Camera-type eye (tissue), 1 donor: ENCODE results near the gene OR4E1. TPM values are rescaled to one million over a fixed set of nuclear protein-coding genes. Genes with fewer than 3 reads are reported as not detected.

ENCODE experiments used
- total RNA-seq: library from RNA; depleted of rRNA; stranded (reverse); fragments of >200 nt; gene quantifications from one replicate; pipeline ENCODE4 v1.2.3, GENCODE V29; 2014

Gene OR4E1, protein sequence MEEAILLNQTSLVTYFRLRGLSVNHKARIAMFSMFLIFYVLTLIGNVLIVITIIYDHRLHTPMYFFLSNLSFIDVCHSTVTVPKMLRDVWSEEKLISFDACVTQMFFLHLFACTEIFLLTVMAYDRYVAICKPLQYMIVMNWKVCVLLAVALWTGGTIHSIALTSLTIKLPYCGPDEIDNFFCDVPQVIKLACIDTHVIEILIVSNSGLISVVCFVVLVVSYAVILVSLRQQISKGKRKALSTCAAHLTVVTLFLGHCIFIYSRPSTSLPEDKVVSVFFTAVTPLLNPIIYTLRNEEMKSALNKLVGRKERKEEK
- not detected for total RNA-seq

DNA sequence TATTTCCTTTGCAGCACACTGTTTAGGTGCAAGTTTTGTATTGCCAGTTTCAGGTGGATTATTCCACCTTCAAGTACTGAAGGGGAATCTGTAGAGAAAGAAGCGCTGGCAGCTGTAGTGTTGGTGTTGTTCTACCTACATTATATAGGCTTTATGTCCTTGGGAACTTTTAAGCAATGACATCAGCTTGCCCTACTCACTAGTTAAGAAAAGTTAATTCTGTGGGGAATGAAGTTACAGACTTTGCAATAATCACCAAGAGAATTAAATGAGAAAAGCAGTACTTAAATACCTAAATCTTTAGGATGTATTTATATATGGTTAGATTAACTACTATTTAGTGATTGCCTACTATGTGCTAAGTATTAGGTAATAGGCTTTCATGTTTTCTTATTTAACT lies at the start of gene OR4E1:
TSS of gene OR4E1 (minus strand) at position 101 of the 400 bp plus-strand sequence. CDS start 2,883 bp downstream, outside the sequence.

GRCh38 chr14:21653331-21653885 lies 20.2 kb downstream of the OR4E1 start, which contains the start of gene OR4E2:
Gene OR4E2, plus strand, starts transcription at chr14:21653835. Its CDS starts 11,248 bp downstream, at chr14:21665083.

DNA sequence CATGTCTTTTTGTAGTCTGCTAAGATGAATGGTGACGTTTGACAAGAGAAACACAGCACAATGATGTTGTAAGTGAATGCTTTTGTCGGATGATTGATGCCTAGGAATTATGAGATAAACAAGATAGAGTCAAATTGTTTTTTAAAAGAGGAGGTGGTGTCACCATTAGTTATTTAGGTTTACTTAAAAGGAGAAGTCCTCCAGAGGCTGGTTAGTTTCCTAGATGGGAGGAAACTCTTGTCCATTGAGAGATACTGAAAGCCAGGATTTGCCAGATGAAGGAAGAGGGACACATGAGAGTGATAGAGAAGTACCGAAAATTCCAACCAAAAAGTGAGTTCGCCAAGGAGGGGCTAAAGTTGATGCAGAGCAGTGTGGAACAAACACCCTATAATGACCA lies 38.8 kb downstream of the OR4E1 start, which contains the start of gene OR10G2:
TSS of gene OR10G2 (minus strand) at position 101 of the 400 bp plus-strand sequence. CDS start at position 3, 98 bp downstream.

Other genes starting within 250 kb of the OR4E1 start
- gene CHD8, start 217.7 kb downstream of the OR4E1 start, total RNA-seq, result 83.3 TPM
- 45.2 TPM for gene RAB2B, start 196.9 kb downstream of the OR4E1 start, total RNA-seq
- gene TOX4, start 196.6 kb downstream of the OR4E1 start, total RNA-seq, result 47.1 TPM
- gene METTL3, start 162.5 kb downstream of the OR4E1 start, total RNA-seq, result 112 TPM
- 35.7 TPM for gene SALL2, start 147.5 kb downstream of the OR4E1 start, total RNA-seq
- not detected for gene OR10G3, start 93.7 kb downstream of the OR4E1 start, total RNA-seq
- gene OR10G2, start 38.9 kb downstream of the OR4E1 start, total RNA-seq, result not detected
- not detected for gene OR4E2, start 20.0 kb downstream of the OR4E1 start, total RNA-seq